Measurements from ENCODE around the gene SCGB1D4.

DNA sequence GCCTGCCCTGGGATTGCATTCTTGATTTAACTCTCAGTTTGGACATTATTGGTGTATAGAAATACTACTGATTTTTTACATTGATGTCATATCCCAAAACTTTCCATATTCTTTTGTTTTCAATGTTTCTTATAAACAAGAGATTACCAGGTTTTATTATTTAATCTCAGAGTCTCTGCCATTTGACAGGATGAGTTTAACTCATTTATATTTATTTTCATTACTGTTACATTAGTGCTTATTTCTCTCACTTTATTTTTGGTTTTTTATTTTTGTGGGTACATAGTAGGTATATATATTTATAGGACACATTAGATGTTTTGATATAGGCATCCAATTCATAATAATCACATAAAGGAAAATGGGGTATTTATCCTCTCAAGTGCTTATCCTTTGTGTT lies 9.1 kb upstream of the SCGB1D4 start:
- TF ChIP-seq, protein P1, sequence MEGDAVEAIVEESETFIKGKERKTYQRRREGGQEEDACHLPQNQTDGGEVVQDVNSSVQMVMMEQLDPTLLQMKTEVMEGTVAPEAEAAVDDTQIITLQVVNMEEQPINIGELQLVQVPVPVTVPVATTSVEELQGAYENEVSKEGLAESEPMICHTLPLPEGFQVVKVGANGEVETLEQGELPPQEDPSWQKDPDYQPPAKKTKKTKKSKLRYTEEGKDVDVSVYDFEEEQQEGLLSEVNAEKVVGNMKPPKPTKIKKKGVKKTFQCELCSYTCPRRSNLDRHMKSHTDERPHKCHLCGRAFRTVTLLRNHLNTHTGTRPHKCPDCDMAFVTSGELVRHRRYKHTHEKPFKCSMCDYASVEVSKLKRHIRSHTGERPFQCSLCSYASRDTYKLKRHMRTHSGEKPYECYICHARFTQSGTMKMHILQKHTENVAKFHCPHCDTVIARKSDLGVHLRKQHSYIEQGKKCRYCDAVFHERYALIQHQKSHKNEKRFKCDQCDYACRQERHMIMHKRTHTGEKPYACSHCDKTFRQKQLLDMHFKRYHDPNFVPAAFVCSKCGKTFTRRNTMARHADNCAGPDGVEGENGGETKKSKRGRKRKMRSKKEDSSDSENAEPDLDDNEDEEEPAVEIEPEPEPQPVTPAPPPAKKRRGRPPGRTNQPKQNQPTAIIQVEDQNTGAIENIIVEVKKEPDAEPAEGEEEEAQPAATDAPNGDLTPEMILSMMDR (IDR thresholded peaks at IDR 0.05; ENCODE audit: low read depth, low read length): no peak
- no peak for TF ChIP-seq EZH2phosphoT487 (IDR thresholded peaks at IDR 0.05; ENCODE audit: low read depth)
